Thyroid gland (tissue), 4 donors: ENCODE results near the gene LUC7L. TPM values are rescaled to one million over a fixed set of nuclear protein-coding genes. Genes with fewer than 3 reads are reported as not detected.
"Not testable (repeated sequence)": the region's sequence is repeated elsewhere in the genome, so short reads cannot be mapped to it uniquely, and the experiment has no call there.

Experiments used
- DNase-seq, 2 donors: peaks; one replicate each; pipeline ENCODE4 v3.0.0-alpha.2; 2019
- H3K27ac ChIP-seq, 3 donors: fragments of 200-600 bp; sonication (generic); 1 replicate in 2 of 3; 2 replicates in 1 of 3; pipeline ENCODE4 v1.5.1; 2016 to 2019; ENCODE audit warnings: mild to moderate bottlenecking in 1 of 3, moderate library complexity in 1 of 3
- H3K27me3 ChIP-seq: fragments of 200-600 bp; sonication (generic); one replicate; pipeline ENCODE4 v1.5.1; 2019
- H3K36me3 ChIP-seq, 2 donors: fragments of 200-600 bp; sonication (generic); one replicate each; pipeline ENCODE4 v1.5.1; 2016 to 2019
- H3K4me1 ChIP-seq, 2 donors: fragments of 200-600 bp; sonication (generic); one replicate each; pipeline ENCODE4 v1.5.1; 2017 to 2019
- H3K4me3 ChIP-seq, 3 donors: fragments of 200-600 bp; sonication (generic); replicated peaks in 1 of 3; 1 replicate in 2 of 3; 2 replicates in 1 of 3; pipeline ENCODE4 v1.5.1; 2016; ENCODE audit warnings: mild to moderate bottlenecking in 1 of 3
- H3K9me3 ChIP-seq: fragments of 200-600 bp; sonication (generic); one replicate; pipeline ENCODE4 v1.5.1; 2017
- CTCF ChIP-seq, 6 experiments: fragments of 200-600 bp in 3 of 6; fragments of 450-650 bp in 3 of 6; sonication (generic) in 3 of 6; IDR thresholded peaks; one replicate each; pipeline ENCODE4 v1.5.1; 2016 to 2019; ENCODE audit warnings: antibody characterized with exemption in 6 of 6, mild to moderate bottlenecking in 2 of 6, inconsistent platforms in 1 of 6, moderate library complexity in 1 of 6
- POLR2A ChIP-seq, 2 donors: fragments of 450-650 bp; IDR thresholded peaks; one replicate each; pipeline ENCODE4 v1.6.1; 2017; ENCODE audit warnings: antibody characterized with exemption in 2 of 2, mild to moderate bottlenecking in 2 of 2, moderate library complexity in 1 of 2
- WGBS, 2 donors: methylation state at CpG; one replicate each; pipeline ENCODE4 v1.1.5; 2017; 5-methylcytosine and 5-hydroxymethylcytosine counted together
- intact Hi-C: fragments of 100-400 bp; cut with DNase I; formaldehyde crosslinking; loops from one replicate; pipeline ENCODE4 v1.15.1; 2023
- total RNA-seq, 4 donors: library from RNA; depleted of rRNA; stranded (reverse); fragments of >200 nt; gene quantifications; one replicate each; pipeline ENCODE4 v1.2.3, GENCODE V29; 2016

The LUC7L gene
- total RNA-seq, 4 donors from 2014 or later, result 96.6 to 218 (median 149) TPM

DNA sequence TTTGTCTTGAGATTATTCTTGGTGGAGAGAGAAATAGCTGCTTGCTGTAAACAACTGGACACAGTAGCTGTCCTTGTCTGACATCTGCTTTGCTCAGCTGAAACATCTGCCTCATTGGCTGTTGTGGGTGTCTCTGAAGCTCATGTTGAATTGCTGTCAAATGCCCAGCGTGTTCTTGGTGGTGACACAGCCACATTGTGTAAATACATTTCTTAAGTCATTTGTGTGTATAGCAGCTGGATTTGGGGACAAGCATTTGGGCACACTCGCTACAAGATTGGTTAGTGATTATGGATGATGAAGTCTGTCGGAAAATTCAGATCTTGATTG, 10.7 kb upstream of the LUC7L start:
- Histone ChIP-seq H3K4me1 (peaks cover 22 to 30% of the 10 kb centered on the region in 2 donors), H3K27ac (peak overlapping the region; percentile 43 to 74 (median 69)), H3K9me3 (no peaks in the 10 kb centered on the region), H3K27me3 (no peaks in the 10 kb centered on the region), H3K4me3 (no peak overlapping the region), H3K36me3 (no peaks in the 10 kb centered on the region)
- WGBS, 2 donors, result 72 to 73% methylated on average over 3 of the region's 3 CpGs
- no peak for DNase-seq
- intact Hi-C loops, result no loop called here
- no peak for TF ChIP-seq CTCF (IDR thresholded peaks at IDR 0.05)
- no peak for TF ChIP-seq POLR2A (IDR thresholded peaks at IDR 0.05)

DNA sequence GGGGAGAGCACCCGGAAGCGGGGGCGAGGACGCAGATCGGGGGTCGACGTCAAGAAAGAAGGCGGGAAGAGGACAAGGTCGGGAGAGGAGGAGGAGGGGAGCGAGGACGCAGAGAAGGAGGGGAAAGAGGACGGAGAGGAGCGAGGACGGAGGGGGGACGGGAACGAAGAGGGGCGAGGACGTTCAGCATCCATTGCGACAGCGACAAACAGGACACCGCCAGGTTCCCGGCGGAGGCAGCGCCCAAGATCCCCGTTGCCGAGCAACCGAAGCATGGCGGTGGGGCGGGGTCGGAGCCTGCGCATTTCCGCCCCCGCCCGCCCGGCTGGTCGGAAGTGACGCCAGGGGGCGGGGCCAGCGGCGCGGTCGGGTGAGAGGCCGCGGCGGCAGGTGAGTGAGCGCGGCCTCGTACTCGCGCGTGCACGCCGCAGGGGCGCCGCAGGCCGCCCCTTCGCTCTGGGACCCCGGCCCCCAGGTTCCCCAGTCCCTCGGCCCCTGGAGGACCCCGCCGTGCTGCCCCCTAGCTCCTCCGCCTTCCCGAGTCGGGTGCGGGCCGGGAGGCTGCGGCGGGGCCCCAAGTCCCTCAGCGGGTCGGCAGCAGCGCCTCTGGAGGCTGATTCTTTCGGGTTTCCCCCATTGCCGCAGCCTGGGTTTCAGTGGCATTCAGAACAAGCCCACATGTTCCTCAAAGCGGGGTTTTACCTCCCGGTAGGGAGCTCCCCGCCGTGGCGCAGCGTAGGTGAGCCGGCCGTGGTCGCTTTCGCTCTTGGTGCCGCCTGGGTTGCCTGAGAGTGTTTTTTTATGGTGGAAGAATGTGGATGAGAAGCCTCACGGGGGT, 5.4 kb upstream of the LUC7L start, which contains the start of gene FAM234A:
TSS of gene FAM234A (plus strand) at position 354 of the 838 bp plus-strand sequence. CDS start 19,593 bp downstream, outside the sequence.
- Histone ChIP-seq H3K27ac (peak within 1 kb of the TSS; percentile 84 to 95 (median 91)), H3K36me3 (no peaks in the 10 kb centered on the region), H3K4me1 (peaks cover 13% of the 10 kb centered on the region in 2 donors), H3K9me3 (no peaks in the 10 kb centered on the region), H3K27me3 (no peaks in the 10 kb centered on the region), H3K4me3 (peak within 1 kb of the TSS; percentile 55 to 88 (median 79))
- DNase-seq, result peak; percentile 93 to 94
- intact Hi-C loops, result loop anchor here (5.0 kb wide), 1 partner anchor 118 kb away; the partner anchor contains the start of gene AXIN1
- WGBS, 2 donors, result 1% methylated on average over 44 to 50 of the region's 85 CpGs
- TF ChIP-seq CTCF (IDR thresholded peaks at IDR 0.05) (peak in 4 of 6 experiments; percentile 25 to 45 (median 44)), POLR2A (IDR thresholded peaks at IDR 0.05) (peak; percentile 96 to 99)

DNA sequence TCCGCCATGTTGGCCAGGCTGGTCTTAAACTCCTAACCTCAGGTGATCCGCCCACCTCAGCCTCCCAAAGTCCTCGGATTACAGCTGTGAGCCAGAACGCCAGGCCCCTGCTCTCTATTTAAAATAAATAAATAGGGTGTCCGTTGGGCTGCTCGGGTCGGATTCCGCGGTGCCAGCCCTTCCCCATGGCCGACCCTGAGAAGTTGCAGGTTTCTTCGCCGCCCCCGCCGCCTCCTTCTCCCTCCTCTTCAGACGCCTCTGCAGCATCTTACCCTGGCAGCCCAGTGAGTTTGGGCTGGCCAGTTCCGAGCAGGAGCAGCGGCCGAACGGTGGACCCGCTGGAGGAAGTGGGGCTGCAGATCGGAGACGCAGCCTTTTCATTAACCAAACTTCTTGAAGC, 1.7 kb upstream of the LUC7L start:
- 75 to 84% methylated on average over 22 of the region's 22 CpGs for WGBS, 2 donors
- Histone ChIP-seq H3K27ac (no peak overlapping the region), H3K9me3 (no peaks in the 10 kb centered on the region), H3K4me1 (peaks cover 13 to 15% of the 10 kb centered on the region in 2 donors), H3K36me3 (peaks cover 15 to 16% of the 10 kb centered on the region in 2 donors), H3K27me3 (no peaks in the 10 kb centered on the region), H3K4me3 (no peak overlapping the region)
- DNase-seq, result no peak
- TF ChIP-seq CTCF (IDR thresholded peaks at IDR 0.05) (no peak), POLR2A (IDR thresholded peaks at IDR 0.05) (no peak)
- intact Hi-C loops, result loop anchor here (5.0 kb wide), 1 partner anchor 121 kb away; the partner anchor contains the start of gene AXIN1

DNA sequence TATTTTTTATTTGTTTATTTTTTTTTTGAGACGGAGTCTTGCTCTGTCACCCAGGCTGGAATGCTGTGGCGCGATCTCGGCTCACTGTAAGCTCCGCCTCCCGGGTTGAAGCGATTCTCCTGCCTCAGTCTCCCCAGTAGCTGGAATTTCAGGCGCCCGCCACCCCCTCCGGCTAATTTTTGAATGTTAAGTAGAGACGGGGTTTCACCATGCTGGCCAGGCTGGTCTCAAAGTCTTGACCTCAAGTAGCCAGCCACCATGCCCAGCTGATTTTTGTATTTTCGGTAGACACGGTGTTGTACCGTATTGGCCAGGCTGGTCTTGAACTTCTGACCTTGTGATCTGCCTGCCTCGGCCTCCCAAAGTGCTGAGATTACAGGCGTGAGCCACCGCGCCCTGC, 1.1 kb upstream of the LUC7L start:
- H3K36me3 ChIP-seq, result peaks cover 15 to 22% of the 10 kb centered on the region in 2 donors
- H3K27me3 ChIP-seq, H3K4me3 ChIP-seq, H3K9me3 ChIP-seq, DNase-seq, H3K27ac ChIP-seq: not testable (repeated sequence)
- peaks cover 8 to 10% of the 10 kb centered on the region in 2 donors for H3K4me1 ChIP-seq
- 92 to 96% methylated on average over 18 of the region's 18 CpGs for WGBS, 2 donors
- intact Hi-C loops, result loop anchor here (5.0 kb wide), 1 partner anchor 122 kb away; the partner anchor contains the start of gene AXIN1

DNA sequence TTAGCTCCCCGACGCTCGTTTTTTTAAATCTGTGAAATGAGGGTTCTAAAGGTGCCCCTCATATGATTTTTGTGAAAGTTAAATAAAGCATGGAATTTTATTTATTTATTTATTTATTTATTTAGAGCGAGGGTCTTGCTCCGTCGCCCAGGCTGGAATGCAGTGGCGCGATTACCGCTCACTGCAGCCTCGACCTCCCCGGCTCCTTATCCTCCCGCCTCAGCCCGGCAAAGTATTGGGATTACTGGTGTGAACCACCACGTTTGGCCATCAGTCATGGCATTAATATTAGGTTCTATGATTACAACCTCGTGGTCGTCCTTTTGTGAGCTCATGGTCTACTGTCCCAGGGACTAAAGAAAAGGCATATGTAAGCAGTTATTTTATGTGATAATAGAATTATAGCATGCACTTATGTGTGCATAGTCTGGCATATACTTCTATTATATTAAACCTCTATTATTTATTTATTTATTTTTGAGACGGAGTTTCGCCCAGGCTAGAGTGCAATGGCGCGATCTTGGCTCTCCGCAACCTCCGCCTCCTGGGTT, 557 bp upstream of the LUC7L start:
- DNase-seq, result no peak
- intact Hi-C loops, result loop anchor here (5.0 kb wide), 1 partner anchor 122 kb away; the partner anchor contains the start of gene AXIN1

More for the DNA sequence above, 557 bp upstream of the LUC7L start:
- WGBS, 2 donors, result 74 to 83% methylated on average over 22 of the region's 22 CpGs
- H3K4me1 ChIP-seq, result peaks cover 8 to 10% of the 10 kb centered on the region in 2 donors
- H3K36me3 ChIP-seq, result peaks cover 15 to 27% of the 10 kb centered on the region in 2 donors
- peak overlapping the region in 2 of 3 donors; percentile 66 to 71 for H3K4me3 ChIP-seq
- no peaks in the 10 kb centered on the region for H3K9me3 ChIP-seq
- no peak for TF ChIP-seq CTCF (IDR thresholded peaks at IDR 0.05)
- no peak for TF ChIP-seq POLR2A (IDR thresholded peaks at IDR 0.05)
- H3K27me3 ChIP-seq, result no peaks in the 10 kb centered on the region
- peak overlapping the region; percentile 86 to 97 (median 92) for H3K27ac ChIP-seq
